IPS-NIHi11 (cell line): ENCODE results near the gene PPARD.
"Not testable (repeated sequence)": the region's sequence is repeated elsewhere in the genome, so short reads cannot be mapped to it uniquely, and the experiment has no call there.

ENCODE experiments used
- DNase-seq: peaks from one replicate; pipeline ENCODE4 v3.0.0; 2012; ENCODE audit warnings: mixed read lengths, low spot score

The PPARD gene

DNA sequence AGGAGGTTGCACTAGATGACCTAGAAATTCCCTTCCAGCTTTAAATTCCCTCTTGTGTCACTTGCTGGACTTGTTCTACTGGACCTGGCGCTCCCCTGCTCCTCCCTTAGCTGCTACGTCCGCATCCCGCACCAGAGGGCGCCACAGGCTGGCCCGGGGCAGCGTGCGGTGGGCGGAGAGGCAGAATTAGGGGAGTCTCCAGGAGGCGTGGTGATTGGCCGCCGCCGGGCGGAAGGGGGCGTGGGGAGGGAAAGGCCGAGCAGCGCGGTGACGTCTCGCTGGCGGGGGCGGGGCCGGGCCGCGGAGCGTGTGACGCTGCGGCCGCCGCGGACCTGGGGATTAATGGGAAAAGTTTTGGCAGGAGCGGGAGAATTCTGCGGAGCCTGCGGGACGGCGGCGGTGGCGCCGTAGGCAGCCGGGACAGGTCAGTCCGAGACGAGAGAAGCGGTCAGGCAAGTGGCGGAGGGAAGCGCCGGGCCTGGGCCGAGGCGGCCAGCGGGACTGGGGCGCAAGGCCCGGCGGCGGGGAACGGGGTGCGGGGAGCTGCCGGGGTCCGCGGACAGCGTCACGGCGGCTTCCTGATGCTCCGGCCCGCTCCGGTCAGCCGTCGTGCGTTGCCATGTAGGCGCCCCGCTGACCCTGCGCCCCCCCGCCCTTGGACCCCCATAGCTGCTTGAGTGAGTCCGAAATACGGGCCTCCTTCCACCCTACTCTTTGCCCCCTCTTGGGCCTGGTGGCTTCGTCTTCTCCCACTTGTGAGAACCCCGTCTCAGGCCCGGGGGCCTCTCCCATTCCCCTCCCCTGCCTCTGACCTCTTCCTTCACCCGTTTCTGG lies at the start of gene PPARD:
Gene PPARD (plus strand): TSS at position 301 of the 834 bp plus-strand sequence. CDS start 68,530 bp downstream, outside the sequence.
- DNase-seq: peak; percentile 100

DNA sequence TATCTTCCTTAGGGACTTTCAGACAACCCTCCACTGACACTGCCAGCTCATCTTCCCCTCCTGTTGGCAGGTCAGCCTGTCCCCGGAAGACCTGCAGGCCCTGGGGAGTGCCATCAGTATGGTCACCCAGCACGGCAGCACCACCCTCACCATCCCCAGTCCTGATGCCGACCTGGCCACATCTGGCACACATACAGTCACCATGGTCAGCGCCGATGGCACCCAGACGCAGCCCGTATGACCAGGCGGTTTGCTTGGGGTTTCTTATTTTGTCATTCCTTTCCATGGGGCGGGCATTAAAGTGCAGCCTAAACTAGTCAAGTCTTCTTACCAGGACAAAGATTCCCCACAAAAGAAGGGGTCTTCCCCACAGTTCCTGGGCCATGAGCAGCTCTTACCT lies 48.7 kb upstream of the PPARD start:
- DNase-seq: no peak

GRCh38 chr6:35294308-35294945 lies 47.9 kb upstream of the PPARD start:
- DNase-seq: peak; percentile 88

DNA sequence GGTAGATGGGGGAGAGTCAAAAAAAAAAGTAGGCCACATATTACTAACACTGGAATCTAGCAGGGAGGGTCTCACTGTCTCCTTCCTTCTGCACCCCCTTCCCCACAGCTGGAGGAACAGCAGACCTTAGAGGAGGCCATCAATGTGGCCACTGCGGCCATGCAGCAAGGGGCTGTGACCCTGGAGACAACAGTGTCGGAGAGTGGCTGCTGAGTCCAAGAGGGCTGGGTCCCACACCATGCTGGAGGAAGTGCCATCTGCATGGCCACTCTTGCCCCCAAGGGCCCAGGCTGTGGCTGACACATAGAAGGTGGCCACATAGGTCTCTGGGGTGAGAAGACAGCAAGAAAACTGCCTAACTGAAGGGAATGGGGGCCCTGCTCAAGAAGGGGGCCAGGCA lies 47.3 kb upstream of the PPARD start:
- DNase-seq: no peak

- no peak for DNase-seq
Observed at GRCh38 chr6:35295521-35296315, 46.6 kb upstream of the PPARD start.

- no peak for DNase-seq
Observed at GRCh38 chr6:35296931-35297600, 45.3 kb upstream of the PPARD start.

- DNase-seq: peak; percentile 93
Observed at GRCh38 chr6:35297601-35298481, 44.5 kb upstream of the PPARD start, which contains the start of gene DEF6. TSS of gene DEF6 (plus strand) at chr6:35297818. CDS start at chr6:35297857, 39 bp downstream.

DNA sequence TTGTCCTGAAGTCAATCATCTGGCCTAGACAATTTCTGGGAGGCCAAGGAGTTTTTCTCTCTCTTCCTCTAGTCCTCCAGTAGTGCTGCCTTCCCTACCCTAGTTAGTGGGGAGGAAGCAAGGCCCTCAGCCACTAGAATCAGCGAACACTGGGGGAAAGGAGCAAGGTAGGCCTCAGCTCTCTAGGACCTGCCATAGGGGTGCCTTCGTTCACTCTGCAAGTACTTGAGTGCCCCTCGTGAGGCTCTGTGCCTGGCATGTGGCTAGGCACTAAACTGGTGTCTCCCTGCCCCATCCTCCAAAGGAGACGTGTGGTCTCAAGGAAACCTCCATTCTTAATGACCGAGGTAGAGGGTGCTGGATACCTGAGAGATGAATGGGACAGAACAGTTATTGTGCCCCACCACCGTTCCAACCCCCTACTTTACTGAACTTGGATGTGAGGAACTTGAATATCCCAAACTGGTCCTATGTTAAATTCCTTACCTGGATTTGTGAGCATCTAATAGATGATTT lies 43.7 kb upstream of the PPARD start:
- DNase-seq: no peak

GRCh38 chr6:35299674-35300073 lies 42.7 kb upstream of the PPARD start:
- no peak for DNase-seq

- DNase-seq: no peak
Observed at GRCh38 chr6:35300848-35301247, 41.5 kb upstream of the PPARD start.

DNA sequence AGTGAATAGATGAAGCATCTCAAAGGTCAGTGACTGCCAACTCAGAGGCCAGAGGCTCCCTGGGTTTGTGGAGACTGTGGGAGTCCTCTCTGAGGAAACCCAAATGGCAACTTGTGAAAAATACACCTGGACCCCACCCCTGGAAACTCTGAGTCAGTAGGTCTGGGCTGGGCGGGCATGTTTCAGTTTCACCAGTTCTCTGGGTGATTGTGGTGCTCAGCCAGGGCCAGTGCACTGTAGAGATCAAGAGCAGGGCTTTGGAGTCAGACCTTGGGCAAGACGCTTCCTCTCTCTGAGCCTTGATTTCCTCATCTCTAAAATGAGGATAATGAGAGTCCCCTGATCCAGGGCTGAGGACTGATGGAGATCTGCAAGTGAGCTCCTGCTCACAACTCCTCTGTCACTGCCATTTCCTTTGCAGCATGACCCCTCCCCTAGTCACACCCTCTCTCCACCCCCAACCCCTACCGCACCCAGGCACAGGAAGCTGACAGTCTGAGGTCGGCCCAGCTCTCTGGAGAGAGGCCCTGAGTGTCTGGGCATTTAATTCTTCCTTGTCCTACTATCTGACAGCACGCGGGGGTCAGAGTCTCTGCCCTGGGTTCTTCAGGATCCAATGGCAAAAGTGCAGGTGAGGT lies 39.6 kb upstream of the PPARD start:
- DNase-seq: peak; percentile 80

DNA sequence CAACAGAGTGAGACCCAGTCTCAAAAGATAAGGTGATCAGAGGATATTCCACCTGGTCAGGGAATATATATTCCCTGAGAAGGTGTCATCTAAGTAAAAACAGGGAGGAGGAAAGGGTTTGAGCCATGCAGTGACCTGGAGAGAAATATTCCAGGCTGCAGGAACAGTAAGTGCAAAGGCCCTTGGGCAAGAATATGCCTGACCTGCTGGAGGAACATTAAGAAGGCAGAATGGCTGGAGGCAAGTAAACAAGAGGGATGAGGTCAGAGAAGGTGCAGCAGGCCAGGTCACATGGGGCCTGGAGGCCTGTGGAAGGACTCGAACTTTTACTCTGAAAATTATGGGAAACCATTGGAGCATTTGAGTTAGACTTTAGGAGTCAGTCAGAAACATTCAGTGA lies 38.1 kb upstream of the PPARD start:
- no peak for DNase-seq

DNA sequence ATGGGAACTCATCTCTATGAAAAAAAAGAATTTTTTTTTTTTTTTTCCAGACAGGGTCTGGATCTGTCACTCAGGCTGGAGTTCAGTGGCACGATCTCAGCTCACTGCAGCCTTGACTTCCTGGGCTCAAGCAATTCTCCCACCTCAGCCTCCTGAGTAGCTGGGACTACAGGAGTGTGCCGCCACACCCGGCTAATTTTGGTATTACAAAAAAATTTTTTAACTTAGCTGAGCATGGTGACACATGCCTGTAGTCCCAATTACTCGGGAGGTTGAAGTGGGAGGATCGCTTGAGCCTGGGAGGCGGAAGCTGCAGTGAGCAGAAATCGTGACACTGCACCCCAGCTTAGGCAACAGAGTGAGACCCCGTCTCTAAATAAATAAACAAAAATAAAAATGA lies 37.2 kb upstream of the PPARD start:
- no peak for DNase-seq

- not testable (repeated sequence) for DNase-seq
Observed at GRCh38 chr6:35307138-35307537, 35.2 kb upstream of the PPARD start.

- not testable (repeated sequence) for DNase-seq
Observed at GRCh38 chr6:35308543-35308942, 33.8 kb upstream of the PPARD start.

- no peak for DNase-seq
Observed at GRCh38 chr6:35309611-35310264, 32.6 kb upstream of the PPARD start.

DNA sequence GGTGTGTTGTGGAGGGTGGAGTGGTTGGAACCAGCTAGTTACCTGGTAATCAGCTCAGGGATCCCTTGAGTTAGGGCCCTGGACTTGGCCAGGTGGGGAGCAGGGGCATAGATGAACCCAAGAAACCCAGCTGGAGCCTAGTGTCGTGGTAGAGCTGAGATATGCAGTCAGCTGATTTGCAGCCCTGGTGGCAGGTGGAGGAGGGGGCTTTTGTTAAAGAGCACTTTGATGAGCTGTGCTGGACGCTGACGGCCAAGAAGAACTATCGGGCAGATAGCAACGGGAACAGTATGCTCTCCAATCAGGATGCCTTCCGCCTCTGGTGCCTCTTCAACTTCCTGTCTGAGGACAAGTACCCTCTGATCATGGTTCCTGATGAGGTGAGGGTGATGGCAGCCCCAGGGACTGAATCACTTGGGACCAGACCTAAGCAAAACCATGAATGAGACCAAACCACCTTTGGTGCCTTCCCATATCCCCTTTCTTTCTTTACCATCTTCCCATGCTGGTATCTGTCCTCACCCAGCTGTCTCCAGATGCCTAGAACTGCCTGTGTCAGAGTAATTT lies 32.0 kb upstream of the PPARD start:
- DNase-seq: no peak

DNA sequence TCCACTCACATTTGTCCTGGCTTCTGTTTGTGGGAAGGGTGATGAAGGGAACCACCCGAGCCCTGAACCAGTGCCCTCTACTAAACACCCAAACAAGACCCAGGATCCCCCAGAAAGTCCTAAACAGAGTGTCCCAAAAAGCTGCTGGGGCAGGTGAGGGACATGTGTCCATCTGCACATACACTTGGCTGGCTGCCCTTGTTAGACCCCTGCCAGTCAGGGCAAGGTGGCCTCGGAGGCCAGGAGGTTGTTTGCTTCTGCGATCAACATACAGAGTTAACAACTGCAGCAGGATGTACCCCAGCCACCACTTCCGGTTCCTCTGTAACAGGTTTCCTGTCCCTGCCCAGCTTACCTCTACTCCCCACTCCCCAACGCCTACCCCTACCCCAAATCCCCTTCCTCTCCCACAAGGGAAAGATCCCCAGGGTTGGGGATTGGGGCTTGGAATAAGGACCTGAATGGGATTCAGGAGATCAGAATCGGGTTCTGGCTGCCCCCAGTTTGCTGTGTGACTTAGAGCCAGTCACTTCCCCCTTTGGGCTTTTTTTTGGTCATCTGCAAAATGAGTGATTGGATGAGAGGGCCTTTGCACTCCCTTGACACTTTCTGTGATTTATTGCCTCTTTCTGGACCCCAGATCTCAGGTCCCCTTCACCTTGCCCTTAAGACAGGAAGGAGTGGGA lies 30.8 kb upstream of the PPARD start:
- DNase-seq: no peak
